A549 (cell line): Measurements from ENCODE around the gene E4F1.

Experiments used
- CTCF ChIP-seq: fragments of >200 bp; sonication (Bioruptor Twin); formaldehyde crosslinking; IDR thresholded peaks from 3 replicates; pipeline ENCODE4 v1.5.1; 2016
- KDM1A ChIP-seq: fragments of 200-600 bp; sonication (generic); IDR thresholded peaks from 2 replicates; pipeline ENCODE4 v1.6.1; 2016; ENCODE audit warnings: low read depth, mild to moderate bottlenecking
- POLR2A ChIP-seq: IDR thresholded peaks from 2 replicates; pipeline ENCODE4 v1.6.1; 2012; ENCODE audit warnings: mild to moderate bottlenecking, low read length
- RAD21 ChIP-seq, 2 experiments: fragments of >200 bp in 1 of 2; sonication (Bioruptor Twin) in 1 of 2; formaldehyde crosslinking in 1 of 2; IDR thresholded peaks in 1 of 2; conservative IDR thresholded peaks in 1 of 2; 2 replicates in 1 of 2; 3 replicates in 1 of 2; pipeline ENCODE4 v1.6.1; 2012 to 2018; ENCODE audit warnings: inconsistent platforms in 1 of 2
- RARB ChIP-seq: fragments of 250-450 bp; sonication (Bioruptor Pico); IDR thresholded peaks from 2 replicates; pipeline ENCODE4 v1.8.0; 2021; ENCODE audit warnings: mild to moderate bottlenecking, moderate library complexity
- TF ChIP-seq, protein P1 (sequence below): fragments of 200-600 bp; sonication (generic); IDR thresholded peaks from 2 replicates; pipeline ENCODE4 v1.6.1; 2016; ENCODE audit warnings: antibody characterized with exemption, mild to moderate bottlenecking, moderate library complexity
- TF ChIP-seq, protein P2 (sequence below): fragments of 250-450 bp; sonication (Bioruptor Pico); IDR thresholded peaks from 2 replicates; pipeline ENCODE4 v1.5.0; 2021; ENCODE audit warnings: mild to moderate bottlenecking, moderate library complexity, borderline replicate concordance

DNA sequence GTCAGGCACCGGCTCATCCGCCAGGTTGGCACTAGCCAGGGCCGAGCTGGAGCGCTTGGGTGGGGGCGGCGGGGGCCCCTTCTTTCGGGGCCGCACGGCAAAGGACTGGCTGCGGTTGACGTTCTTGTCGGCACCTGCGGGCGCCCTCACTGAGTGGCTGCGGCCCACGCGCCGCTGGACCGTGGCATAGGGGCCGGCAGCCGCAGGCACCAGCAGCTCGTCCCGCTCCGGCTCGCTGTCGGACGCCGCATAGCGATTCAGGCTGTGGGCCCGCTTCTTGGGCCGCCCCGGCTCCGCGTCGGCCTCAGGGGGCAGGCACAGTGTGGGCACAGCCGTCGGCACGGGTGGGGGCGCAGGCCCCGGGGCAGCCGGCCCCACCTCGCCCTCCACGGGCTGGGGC, 42.9 kb upstream of the E4F1 start:
- no peak for TF ChIP-seq CTCF
- TF ChIP-seq, protein P1, sequence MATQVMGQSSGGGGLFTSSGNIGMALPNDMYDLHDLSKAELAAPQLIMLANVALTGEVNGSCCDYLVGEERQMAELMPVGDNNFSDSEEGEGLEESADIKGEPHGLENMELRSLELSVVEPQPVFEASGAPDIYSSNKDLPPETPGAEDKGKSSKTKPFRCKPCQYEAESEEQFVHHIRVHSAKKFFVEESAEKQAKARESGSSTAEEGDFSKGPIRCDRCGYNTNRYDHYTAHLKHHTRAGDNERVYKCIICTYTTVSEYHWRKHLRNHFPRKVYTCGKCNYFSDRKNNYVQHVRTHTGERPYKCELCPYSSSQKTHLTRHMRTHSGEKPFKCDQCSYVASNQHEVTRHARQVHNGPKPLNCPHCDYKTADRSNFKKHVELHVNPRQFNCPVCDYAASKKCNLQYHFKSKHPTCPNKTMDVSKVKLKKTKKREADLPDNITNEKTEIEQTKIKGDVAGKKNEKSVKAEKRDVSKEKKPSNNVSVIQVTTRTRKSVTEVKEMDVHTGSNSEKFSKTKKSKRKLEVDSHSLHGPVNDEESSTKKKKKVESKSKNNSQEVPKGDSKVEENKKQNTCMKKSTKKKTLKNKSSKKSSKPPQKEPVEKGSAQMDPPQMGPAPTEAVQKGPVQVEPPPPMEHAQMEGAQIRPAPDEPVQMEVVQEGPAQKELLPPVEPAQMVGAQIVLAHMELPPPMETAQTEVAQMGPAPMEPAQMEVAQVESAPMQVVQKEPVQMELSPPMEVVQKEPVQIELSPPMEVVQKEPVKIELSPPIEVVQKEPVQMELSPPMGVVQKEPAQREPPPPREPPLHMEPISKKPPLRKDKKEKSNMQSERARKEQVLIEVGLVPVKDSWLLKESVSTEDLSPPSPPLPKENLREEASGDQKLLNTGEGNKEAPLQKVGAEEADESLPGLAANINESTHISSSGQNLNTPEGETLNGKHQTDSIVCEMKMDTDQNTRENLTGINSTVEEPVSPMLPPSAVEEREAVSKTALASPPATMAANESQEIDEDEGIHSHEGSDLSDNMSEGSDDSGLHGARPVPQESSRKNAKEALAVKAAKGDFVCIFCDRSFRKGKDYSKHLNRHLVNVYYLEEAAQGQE = no peak
- TF ChIP-seq KDM1A = no peak
- no peak for TF ChIP-seq RAD21 (conservative IDR thresholded peaks at IDR 0.05 in 1 of 2, IDR thresholded peaks at IDR 0.05 in 1 of 2)
- no peak for TF ChIP-seq RARB (CRISPR knock-in tag)
- no peak for TF ChIP-seq POLR2A
- TF ChIP-seq, protein P2, sequence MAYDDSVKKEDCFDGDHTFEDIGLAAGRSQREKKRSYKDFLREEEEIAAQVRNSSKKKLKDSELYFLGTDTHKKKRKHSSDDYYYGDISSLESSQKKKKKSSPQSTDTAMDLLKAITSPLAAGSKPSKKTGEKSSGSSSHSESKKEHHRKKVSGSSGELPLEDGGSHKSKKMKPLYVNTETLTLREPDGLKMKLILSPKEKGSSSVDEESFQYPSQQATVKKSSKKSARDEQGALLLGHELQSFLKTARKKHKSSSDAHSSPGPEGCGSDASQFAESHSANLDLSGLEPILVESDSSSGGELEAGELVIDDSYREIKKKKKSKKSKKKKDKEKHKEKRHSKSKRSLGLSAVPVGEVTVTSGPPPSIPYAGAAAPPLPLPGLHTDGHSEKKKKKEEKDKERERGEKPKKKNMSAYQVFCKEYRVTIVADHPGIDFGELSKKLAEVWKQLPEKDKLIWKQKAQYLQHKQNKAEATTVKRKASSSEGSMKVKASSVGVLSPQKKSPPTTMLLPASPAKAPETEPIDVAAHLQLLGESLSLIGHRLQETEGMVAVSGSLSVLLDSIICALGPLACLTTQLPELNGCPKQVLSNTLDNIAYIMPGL (CRISPR knock-in tag) = no peak
